ENCODE measurements around the gene ST6GALNAC5. TPM values are rescaled to one million over a fixed set of nuclear protein-coding genes. Genes with fewer than 3 reads are reported as not detected.
"Not testable (repeated sequence)": the region's sequence is repeated elsewhere in the genome, so short reads cannot be mapped to it uniquely, and the experiment has no call there.

ST6GALNAC5 gene
- polyA plus RNA-seq, 1 donor, result 3.0 TPM

DNA sequence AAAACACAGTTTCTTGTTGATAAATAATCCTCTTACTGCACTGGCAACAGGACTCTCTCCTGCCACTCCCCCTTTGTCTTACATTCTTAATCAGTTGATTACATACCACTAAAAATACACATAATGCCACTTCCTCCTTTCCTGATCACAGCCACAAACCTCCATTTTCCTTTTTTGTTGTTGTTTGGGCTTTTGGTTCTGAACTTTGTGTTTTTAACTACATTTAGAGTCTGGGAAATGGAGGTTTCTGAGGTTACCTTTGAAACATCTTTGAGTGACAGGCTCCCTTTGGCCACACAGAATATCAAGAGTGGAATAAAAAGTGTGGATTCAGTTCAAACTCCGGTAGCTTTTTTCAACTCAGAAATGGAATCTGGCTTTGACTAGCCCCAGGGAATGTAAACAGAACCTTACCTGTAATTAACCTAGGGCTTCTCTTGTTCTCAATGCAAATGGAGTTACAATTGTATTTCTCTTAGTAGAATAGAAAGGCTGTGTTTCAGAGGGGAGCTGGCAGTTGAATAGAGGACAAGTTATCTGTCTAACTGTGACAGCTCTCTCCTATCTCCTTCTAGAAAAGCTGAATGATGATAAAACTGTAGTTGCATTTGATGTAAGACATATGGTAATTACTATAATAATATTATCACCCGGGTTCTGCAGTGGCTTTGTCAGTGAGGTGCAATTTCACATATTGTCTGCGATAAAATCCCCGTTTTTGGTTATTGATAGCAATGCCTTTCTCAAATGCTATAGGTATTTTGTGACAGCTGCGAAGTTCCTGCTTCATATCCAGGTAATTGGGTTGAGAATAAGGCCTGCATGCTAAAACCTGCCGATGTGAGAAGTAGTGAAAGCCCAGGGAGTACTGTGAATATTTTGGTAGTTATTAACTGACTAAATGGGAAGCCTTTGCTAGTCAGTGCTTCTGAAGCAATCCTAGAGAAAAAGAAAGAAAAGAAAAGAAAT, 66.9 kb downstream of the ST6GALNAC5 start:
- DNase-seq, result no peak

DNA sequence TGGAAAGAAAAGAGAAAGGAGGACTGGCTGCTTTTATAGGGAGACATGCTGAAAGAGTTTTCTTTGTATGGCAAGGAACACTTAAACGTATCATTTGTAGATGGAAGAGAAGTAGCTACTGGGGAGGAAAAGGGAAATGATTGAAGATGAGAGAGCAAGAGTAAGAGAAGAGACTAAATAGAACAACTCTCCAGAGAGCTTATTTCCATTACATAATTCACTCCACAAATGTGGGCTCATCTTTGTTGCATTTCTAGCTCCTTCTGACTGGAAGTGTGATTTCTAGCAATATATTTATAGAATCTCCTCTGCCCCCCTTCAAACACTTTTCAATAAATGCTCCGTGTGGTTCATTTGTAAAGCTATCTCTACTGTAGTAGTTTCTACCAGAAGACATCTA, 71.0 kb downstream of the ST6GALNAC5 start:
- DNase-seq, result no peak

DNA sequence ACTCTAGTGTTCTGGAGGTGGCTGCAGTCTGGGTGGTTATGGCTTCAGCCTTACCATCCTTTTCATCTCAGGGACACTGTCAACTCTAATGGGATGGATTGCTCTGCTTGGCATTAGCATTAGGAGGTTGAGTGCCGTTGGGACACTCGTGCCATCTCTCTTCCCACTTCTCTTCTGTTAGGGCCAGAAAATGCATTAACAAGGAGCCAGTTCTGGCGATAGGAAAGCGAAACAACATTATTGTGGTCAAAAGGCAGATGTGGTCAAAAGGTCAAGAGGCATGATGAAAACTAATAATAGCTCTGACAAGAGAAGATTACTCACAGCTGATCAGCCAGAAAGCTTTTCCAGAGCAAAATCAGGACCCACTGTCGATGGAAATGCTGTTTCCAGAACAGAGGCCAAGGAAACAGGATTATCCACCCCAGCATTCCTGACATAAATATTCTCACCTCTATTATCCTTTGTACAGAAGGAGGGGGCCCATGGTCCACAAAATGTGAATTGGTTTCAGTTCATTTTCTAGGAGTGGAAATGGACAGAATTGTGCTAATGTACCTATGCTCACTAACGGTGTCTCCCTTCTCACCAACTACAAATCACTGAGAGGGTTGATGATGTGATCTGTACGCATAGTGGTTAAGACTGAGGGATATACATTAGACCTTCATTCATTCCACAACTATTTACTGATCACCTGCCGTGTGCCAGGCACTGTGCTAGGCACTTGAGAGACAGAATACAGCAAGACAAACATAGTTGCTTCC, 72.0 kb downstream of the ST6GALNAC5 start:
- DNase-seq, result no peak

DNA sequence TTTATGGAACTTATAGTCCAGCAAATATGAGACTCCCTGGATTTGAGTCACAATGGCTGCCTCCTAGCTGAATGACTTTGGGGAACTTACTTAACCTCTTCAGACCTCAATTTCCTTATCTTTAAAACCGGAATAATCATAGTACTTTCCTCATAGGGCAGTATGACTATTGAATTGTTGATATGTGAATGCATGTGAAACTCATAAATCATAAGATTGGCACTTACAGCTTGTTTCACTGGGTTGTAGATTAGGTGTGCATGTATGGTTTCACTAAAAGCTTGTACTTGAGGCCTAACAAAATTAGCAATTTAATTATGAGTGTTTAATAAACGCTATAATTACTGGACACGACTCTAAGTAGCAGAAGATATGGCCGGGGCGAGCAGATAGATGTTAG, 72.5 kb downstream of the ST6GALNAC5 start:
- DNase-seq, result no peak

DNA sequence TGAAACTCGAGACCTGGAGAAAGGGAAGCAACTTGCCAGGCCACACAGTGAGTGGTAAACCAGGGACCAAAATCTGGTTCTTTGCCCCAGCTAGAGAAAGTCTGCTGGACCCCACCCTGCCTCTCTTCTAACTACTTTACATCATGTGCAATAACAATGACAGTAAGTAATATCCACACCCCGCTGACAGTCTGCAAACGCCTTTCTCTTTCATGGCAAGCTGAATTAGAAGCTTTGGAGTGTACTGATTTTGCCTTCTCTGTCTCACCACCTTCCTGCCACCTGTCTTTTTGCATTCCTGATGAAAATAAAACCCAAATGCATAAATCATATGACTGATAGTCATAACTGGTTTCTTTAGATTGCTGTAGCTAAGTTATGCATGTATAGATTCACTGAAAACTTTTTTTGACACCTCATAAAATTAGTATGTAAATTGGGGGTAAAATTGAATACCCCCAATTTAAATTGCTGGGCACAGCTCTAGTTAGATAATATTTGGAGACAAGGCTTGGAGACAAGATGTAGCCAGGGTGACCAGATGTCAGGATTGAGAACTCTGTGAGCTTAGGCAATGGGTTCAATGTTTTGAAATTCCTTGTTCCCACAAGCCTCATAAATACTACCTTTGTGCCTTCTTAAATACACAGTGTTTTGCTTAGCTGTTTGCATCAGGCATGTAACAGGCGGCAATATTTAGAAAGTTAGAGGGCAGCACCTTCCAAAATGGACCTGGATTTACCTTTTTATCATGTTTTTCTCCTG, 73.5 kb downstream of the ST6GALNAC5 start:
- no peak for DNase-seq

DNA sequence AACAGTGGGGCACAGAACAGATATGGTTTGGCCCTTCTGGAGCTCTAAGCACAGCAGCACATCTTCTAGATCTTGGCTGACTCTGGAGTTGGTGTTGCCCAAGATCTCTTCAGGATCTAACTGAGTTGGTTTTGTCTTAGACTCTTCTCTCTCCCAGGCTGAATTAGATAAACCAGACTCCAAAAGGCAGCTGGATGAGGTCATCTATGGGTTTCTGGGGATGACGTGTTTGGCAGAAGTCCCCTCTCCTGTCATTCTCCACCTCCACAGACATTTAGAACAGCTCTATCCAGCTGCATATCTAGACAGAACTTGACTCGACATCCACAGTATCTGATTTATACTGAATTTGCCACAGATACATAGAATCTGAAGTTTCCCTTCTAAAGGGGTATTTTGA, 75.3 kb downstream of the ST6GALNAC5 start:
- no peak for DNase-seq

GRCh38 chr1:76944942-76945341, 77.7 kb downstream of the ST6GALNAC5 start:
- DNase-seq, result no peak

DNA sequence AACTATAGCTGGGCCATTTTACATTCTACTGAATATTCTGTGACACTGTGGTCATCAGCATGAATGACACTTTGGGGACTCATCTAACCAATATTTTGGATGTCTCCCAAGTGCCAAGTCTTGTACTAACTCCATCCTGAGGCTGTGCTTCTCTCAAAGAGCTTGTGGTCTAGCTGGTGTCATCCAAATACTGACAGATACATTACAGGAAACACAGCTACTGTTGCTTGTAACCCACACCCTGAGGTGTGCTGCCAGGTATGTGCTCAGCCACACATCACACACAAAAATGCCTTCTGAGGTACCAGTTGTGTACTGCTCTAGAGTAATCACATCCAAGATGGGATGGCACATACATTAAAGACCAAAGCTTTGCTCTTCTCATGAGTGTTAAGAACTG, 81.6 kb downstream of the ST6GALNAC5 start:
- no peak for DNase-seq

DNA sequence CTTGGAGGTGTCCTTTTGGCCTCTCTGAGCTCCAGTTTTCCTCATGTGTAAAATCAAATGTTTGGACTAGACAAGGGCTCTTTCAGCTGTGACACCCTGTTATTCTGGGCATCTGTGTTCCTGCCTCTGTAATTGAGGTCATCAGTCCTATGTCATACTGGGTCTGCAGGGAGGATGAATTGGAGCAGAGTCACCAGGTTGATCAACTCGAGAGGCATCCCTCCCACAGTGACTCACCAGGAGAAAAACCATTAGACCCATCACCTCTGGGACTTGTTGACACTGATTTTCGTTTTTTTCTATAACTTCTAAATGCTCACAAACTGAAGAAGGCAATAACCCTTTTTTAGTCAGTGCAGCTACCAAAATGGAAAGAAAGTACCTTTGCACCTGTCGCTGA, 82.2 kb downstream of the ST6GALNAC5 start:
- no peak for DNase-seq

GRCh38 chr1:76950306-76950705, 83.0 kb downstream of the ST6GALNAC5 start:
- no peak for DNase-seq

DNA sequence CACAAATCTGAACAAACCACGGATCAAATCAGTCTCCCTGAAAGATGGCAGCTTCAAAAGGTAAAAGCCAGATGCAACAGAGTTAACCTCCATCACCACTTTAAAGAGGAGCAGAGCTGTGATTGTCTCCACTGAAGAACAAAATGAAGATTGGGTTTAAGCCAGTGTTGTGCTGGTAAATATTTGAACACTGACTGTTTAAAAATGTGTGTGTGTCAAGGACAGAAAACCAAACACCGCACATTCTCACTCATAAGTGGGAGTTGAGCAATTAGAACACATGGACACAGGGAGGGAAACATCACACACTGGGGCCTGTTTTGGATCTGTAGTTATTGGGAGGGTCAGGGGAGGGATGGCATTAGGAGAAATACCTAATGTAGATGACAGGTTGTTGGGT, 83.9 kb downstream of the ST6GALNAC5 start:
- no peak for DNase-seq

GRCh38 chr1:76955652-76956051, 88.4 kb downstream of the ST6GALNAC5 start:
- no peak for DNase-seq

DNA sequence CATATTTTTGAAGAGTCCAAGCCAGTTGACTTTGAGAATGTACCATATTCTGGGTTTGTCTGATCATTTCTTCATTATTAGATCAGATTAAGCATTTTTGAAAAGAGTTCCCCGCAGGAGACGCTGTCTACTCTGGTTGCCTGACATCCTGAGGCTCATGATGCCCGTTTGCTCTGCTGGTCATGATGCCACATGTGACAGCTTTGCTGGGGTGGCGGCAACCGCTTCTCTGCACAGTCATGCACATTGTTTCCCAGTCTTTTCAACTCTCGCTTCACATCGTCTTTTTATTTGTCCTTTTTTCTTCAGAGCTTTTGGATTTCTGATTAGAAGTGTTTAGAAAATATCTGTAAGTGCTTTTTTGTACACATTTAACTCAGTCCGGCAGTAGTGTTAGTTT, 90.7 kb downstream of the ST6GALNAC5 start:
- no peak for DNase-seq

- no peak for DNase-seq
Measured at GRCh38 chr1:76958828-76959227, 91.5 kb downstream of the ST6GALNAC5 start.

DNA sequence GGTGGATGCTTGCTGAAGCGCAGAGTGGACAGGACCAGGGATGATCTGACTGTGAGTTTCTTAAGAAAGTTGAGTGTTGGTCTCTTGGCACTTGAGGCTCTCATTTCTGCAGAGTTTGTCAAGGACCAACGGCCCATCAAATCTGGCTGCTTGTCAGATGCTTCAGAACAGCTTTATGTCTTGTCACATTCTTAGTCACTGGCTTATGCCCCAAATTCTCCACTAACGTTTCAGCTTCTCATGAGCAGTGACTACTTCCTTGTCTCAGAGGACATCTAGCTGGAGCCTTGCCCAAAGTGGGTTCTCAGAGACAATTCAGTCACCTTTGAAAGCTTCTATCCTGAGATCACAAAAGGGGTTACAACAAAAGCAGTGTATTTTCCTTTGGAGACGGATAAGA, 92.3 kb downstream of the ST6GALNAC5 start:
- no peak for DNase-seq

DNA sequence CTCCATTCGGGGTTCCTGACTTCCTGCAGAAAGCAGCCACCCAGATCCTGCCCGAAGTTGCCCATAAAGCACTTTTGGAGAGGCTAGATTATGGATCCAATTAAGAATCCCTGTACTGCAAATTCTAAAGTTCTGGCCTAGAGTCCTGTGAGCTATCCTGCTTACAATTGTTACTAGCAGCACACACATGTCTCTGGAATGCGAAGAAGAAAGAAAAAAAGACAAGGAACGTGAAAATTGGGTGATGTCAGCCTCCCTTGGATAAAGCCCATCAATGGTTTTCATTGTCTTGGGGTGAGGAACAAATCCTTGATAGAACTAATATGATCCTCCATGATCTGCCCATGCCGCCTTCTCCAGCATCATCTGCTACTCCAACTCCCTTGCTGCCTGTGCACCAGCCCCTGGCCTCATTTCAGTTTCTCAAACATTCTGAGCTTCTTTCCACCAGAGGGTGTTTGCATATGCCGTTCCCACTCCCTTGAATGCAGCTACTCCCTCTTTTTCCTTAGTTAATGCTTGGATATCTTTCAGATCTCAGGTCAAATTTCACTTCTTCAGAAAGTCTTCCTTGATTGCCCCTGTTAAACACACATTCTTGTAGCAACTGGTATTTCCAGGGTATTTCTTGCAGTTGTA, 94.0 kb downstream of the ST6GALNAC5 start:
- no peak for DNase-seq

DNA sequence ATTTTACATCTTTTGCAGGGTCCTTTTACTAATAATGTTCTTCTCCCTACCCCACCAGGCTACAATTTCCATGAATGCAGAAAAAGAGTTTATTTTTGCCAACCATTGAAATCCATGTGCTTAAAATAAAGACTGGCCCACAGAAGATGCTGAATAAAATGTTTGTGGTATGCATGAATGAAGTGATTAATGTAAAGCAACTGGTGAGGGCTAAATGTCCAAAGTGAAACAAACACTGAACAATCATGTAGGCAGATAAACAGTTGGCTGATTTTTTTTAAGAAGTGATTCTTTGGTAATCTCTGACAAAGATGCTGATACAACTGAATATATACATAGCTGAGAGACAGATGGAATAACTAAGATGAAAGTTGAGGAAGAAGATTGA, 94.5 kb downstream of the ST6GALNAC5 start:
- no peak for DNase-seq

- DNase-seq, result not testable (repeated sequence)
Measured at GRCh38 chr1:76981267-76981666, 114.0 kb downstream of the ST6GALNAC5 start.

DNA sequence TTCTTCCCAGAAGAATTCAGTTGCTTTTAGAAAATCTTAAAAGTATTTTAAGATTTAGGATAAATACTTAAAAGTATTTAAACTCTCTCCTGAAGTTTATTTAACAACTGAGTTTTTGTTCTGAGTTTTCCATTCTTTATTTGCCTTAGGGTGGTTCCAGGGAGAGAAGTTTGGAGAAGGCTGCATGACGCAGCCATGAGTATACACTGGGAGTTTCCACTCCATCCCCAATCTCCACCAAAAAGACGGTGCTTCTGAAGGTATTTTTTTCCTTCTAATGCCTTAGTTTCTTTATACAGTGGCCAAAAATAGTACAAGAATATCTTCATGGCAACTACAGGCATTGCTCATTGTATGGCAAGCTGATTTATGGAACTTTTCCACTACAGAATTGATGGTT, 122.7 kb downstream of the ST6GALNAC5 start:
- DNase-seq, result no peak

DNA sequence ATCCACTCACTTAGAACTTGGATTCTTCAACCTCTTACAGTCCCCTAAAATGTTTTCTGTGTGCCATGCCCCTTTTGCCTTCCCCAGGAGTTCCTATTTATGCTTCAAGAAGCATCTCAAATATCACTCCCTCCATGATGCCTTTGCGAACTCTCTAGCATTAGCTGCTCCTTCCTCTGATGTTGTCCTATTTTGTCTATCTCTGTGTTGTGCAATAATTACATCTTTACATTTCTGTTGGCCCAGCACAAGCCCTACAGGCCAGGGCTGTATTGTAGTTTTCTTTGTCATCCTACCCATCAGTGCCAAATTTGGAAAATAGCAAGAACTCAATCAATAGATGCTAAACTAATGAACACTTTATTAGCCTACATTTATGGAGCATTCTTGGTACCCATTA, 125.8 kb downstream of the ST6GALNAC5 start:
- DNase-seq, result no peak

DNA sequence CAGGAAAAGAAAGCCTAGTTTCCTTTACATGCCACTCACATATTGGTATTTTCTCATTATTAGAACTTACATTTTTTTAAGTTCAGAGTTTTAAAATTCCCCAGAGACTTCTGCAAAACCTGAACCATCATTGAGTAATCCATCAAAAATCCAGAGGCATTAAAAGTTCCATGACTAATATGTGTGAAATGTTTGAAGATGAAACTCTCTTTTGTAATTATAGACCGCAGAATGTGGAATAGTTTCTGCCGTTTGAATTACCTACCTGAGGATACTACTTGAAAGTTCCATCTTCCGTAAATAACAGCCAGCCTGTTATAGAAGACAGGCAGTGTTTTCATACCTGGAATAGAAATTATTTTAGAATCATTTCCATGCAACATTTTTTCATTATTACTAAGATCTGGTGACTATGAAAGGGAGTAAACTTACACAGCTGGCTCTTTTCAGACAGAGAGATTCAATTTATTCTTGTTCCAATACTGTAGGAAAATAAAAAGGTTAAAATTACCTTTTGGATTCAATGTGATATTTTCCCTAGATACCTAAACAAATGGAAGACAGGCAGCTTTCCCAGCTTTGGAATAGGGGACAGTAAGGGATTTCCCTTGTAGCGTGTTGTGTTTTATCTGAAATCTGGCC, 131.4 kb downstream of the ST6GALNAC5 start:
- DNase-seq, result no peak

DNA sequence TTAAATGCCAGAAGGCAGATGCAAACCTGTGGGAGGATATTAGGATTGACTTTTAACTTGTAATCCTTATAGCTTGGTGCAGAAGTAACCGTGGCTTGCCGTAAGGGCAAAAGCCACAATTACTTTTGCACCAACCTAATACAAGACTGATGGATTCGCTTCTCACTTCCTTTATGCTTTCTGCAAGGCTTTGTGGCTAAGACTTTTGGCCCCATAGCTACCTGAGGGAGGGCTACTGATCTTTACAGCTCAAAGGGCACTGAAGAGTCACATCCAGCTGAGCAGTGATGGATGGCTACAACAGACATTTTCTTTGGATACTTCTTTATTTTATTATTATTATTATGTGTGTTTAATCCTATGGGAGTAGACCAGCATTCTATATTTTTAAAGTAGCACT, 140.4 kb downstream of the ST6GALNAC5 start:
- DNase-seq, result no peak

All from left kidney (tissue), 2 donors.